Measurements from ENCODE around the gene DPH1.
A peak's percentile ranks its signal among the peaks of the same experiment; 100 is the strongest.

Gene DPH1

GRCh38 chr17:2082003-2082781 lies 52.2 kb downstream of the DPH1 start:
- no peak for DNase-seq (ENCODE audit: low spot score)

GRCh38 chr17:2083613-2084035 lies 53.7 kb downstream of the DPH1 start:
- DNase-seq (ENCODE audit: low spot score), result no peak

- no peak for DNase-seq (ENCODE audit: low spot score)
Observed at GRCh38 chr17:2084036-2084765, 54.2 kb downstream of the DPH1 start.

- DNase-seq (ENCODE audit: low spot score), result no peak
Observed at GRCh38 chr17:2084766-2085647, 55.1 kb downstream of the DPH1 start.

- no peak for DNase-seq (ENCODE audit: low spot score)
Observed at GRCh38 chr17:2085648-2085949, 55.6 kb downstream of the DPH1 start.

GRCh38 chr17:2086306-2086705 lies 56.4 kb downstream of the DPH1 start:
- no peak for DNase-seq (ENCODE audit: low spot score)

- DNase-seq (ENCODE audit: low spot score), result no peak
Observed at GRCh38 chr17:2087597-2088211, 57.8 kb downstream of the DPH1 start.

- no peak for DNase-seq (ENCODE audit: low spot score)
Observed at GRCh38 chr17:2089021-2089422, 59.1 kb downstream of the DPH1 start.

GRCh38 chr17:2090210-2090641 lies 60.3 kb downstream of the DPH1 start:
- DNase-seq (ENCODE audit: low spot score), result no peak

GRCh38 chr17:2090804-2091534 lies 61.0 kb downstream of the DPH1 start:
- no peak for DNase-seq (ENCODE audit: low spot score)

GRCh38 chr17:2092253-2092652 lies 62.3 kb downstream of the DPH1 start:
- DNase-seq (ENCODE audit: low spot score), result no peak

- DNase-seq (ENCODE audit: low spot score), result peak; percentile 71
Observed at GRCh38 chr17:2093349-2093748, 63.4 kb downstream of the DPH1 start.

All from hematopoietic multipotent progenitor cell treated with erythropoietin and hydrocortisone succinate and interleukin-3 and kit ligand, for 15 days (in vitro differentiated cells).